IMR-90 (cell line): Measurements from ENCODE around the gene DEAF1. TPM values are rescaled to one million over a fixed set of nuclear protein-coding genes. Genes with fewer than 3 reads are reported as not detected.

ENCODE experiments used
- ATAC-seq: fragments of 200-7000 bp; cut with Tn5 transposase; 2 replicates; pipeline ENCODE4 v1.9.1; 2020; ENCODE audit warnings: low read depth, mild to moderate bottlenecking, moderate library complexity
- BruUV-seq: library from RNA; stranded (reverse); fragments of 400-500 nt; replicated peaks from 2 replicates; lab custom pipeline; 2021; lab: Mats Ljungman, UMichigan
- CTCF ChIA-PET: fragments of 300-600 bp; formaldehyde crosslinking; extraction: SDS; loops from one replicate; lab custom pipeline; 2021; ENCODE audit warnings: antibody characterized with exemption; lab: Yijun Ruan, JAX
- POLR2A ChIA-PET: fragments of 300-600 bp; sonication (Branson Sonifier 250); formaldehyde crosslinking; loops from one replicate; lab custom pipeline; 2022; ENCODE audit warnings: antibody characterized with exemption; ENCODE audit not compliant: unreplicated experiment; lab: Charles Lee
- DNase-seq: peaks from one replicate; pipeline ENCODE4 v3.0.0; 2013
- H2AFZ ChIP-seq: replicated peaks from 2 replicates; pipeline ENCODE3; 2013; ENCODE audit warnings: low read length, mild to moderate bottlenecking; ENCODE audit not compliant: poor library complexity
- H2AK5ac ChIP-seq: 2 replicates; pipeline ENCODE4 v1.6.1; 2013; ENCODE audit warnings: low read depth, low read length, inconsistent platforms
- H2AK9ac ChIP-seq: replicated peaks from 2 replicates; pipeline ENCODE3; 2013; ENCODE audit warnings: mild to moderate bottlenecking, low read depth, low read length, moderate library complexity; ENCODE audit not compliant: poor library complexity
- H2BK120ac ChIP-seq: 2 replicates; pipeline ENCODE4 v1.6.1; 2013; ENCODE audit warnings: low read depth, low read length, inconsistent platforms
- H2BK15ac ChIP-seq: 3 replicates; pipeline ENCODE4 v1.6.1; 2013; ENCODE audit warnings: low read depth, low read length, inconsistent platforms
- H2BK20ac ChIP-seq: 2 replicates; pipeline ENCODE4 v1.6.1; 2013; ENCODE audit warnings: low read depth, mild to moderate bottlenecking, inconsistent platforms, low read length, moderate library complexity
- H2BK5ac ChIP-seq: 2 replicates; pipeline ENCODE4 v1.6.1; 2013; ENCODE audit warnings: mild to moderate bottlenecking, low read depth, low read length, inconsistent platforms; ENCODE audit not compliant: poor library complexity, severe bottlenecking
- H3K14ac ChIP-seq: replicated peaks from 2 replicates; pipeline ENCODE4 v1.6.1; 2013; ENCODE audit warnings: low read depth, low read length, inconsistent platforms
- H3K18ac ChIP-seq: 2 replicates; pipeline ENCODE4 v1.6.1; 2013; ENCODE audit warnings: low read depth, low read length, control low read depth
- H3K23ac ChIP-seq: 2 replicates; pipeline ENCODE4 v1.6.1; 2013; ENCODE audit warnings: low read depth, low read length, inconsistent platforms
- H3K27ac ChIP-seq: 2 replicates; pipeline ENCODE4 v1.5.1; 2013; ENCODE audit warnings: mild to moderate bottlenecking, control low read depth, low read length; ENCODE audit not compliant: insufficient read depth
- H3K27me3 ChIP-seq: 2 replicates; pipeline ENCODE4 v1.6.1; 2013; ENCODE audit warnings: low read length; ENCODE audit not compliant: control insufficient read depth, insufficient read depth
- H3K36me3 ChIP-seq: 2 replicates; pipeline ENCODE4 v1.6.1; 2013; ENCODE audit warnings: low read length, mixed read lengths; ENCODE audit not compliant: control insufficient read depth, insufficient read depth
- H3K4ac ChIP-seq: 2 replicates; pipeline ENCODE4 v1.6.1; 2013; ENCODE audit warnings: low read depth, low read length, inconsistent platforms
- H3K4me1 ChIP-seq: 2 replicates; pipeline ENCODE4 v1.6.1; 2013; ENCODE audit warnings: low read length, mixed read lengths; ENCODE audit not compliant: control insufficient read depth, insufficient read depth
- H3K4me2 ChIP-seq: 2 replicates; pipeline ENCODE4 v1.6.1; 2013; ENCODE audit warnings: low read depth, mild to moderate bottlenecking, control low read depth, low read length, moderate library complexity
- H3K4me3 ChIP-seq: 2 replicates; pipeline ENCODE4 v1.5.1; 2013; ENCODE audit warnings: low read depth, mild to moderate bottlenecking, control low read depth, low read length, moderate library complexity; ENCODE audit not compliant: insufficient read depth
- H3K56ac ChIP-seq: 2 replicates; pipeline ENCODE4 v1.6.1; 2013; ENCODE audit warnings: low read length, inconsistent platforms; ENCODE audit not compliant: insufficient read depth; ENCODE audit errors: extremely low read depth
- H3K79me1 ChIP-seq, 2 experiments: 2 replicates each; pipeline ENCODE4 v1.6.1; 2013; ENCODE audit warnings: low read length in 2 of 2, inconsistent platforms in 1 of 2, low read depth in 1 of 2
- H3K9ac ChIP-seq: 2 replicates; pipeline ENCODE4 v1.6.1; 2013; ENCODE audit warnings: low read depth, low read length, control low read depth
- H3K9me1 ChIP-seq: 2 replicates; pipeline ENCODE4 v1.6.1; 2013; ENCODE audit warnings: low read length, inconsistent platforms; ENCODE audit not compliant: insufficient read depth
- H3K9me3 ChIP-seq: 2 replicates; pipeline ENCODE4 v1.6.1; 2013; ENCODE audit warnings: low read length; ENCODE audit not compliant: control insufficient read depth, insufficient read depth
- H4K20me1 ChIP-seq: 2 replicates; pipeline ENCODE4 v1.6.1; 2013; ENCODE audit warnings: low read length, inconsistent platforms; ENCODE audit not compliant: insufficient read depth
- H4K5ac ChIP-seq: 2 replicates; pipeline ENCODE4 v1.6.1; 2013; ENCODE audit warnings: mild to moderate bottlenecking, low read depth, low read length, control low read depth
- H4K8ac ChIP-seq, 2 experiments: 2 replicates each; pipeline ENCODE4 v1.6.1; 2013; ENCODE audit warnings: low read depth in 2 of 2, low read length in 2 of 2, control low read depth in 1 of 2, inconsistent platforms in 1 of 2
- H4K91ac ChIP-seq: 2 replicates; pipeline ENCODE4 v1.6.1; 2013; ENCODE audit warnings: low read depth, low read length, inconsistent platforms; ENCODE audit not compliant: insufficient read depth
- MXI1 ChIP-seq: IDR thresholded peaks from 2 replicates; pipeline ENCODE4 v1.6.1; 2012; ENCODE audit warnings: low read depth, mild to moderate bottlenecking, low read length, moderate library complexity, borderline replicate concordance
- WGBS, 2 experiments: methylation state at CpG; one replicate each; pipeline versions ENCODE4 v1.1.5 to v1.1.7; 2013; ENCODE audit warnings: missing lambda C conversion rate in 2 of 2; ENCODE audit not compliant: insufficient read length in 1 of 2; ENCODE audit errors: extremely low coverage in 2 of 2; 5-methylcytosine and 5-hydroxymethylcytosine counted together
- dilution Hi-C: fragments of 300-500 bp; cut with HindIII; formaldehyde crosslinking; loops from one replicate; pipeline ENCODE4 v1.14.3; 2018; ENCODE audit warnings: low sequenced_read_pairs; ENCODE audit not compliant: unreplicated experiment
- in situ Hi-C: fragments of 300-500 bp; cut with MboI; formaldehyde crosslinking; loops from 3 replicates; pipeline ENCODE4 v1.14.3; 2019; ENCODE audit warnings: low sequenced_read_pairs, inconsistent platforms, mixed read lengths
- intact Hi-C: fragments of 100-400 bp; cut with micrococcal nuclease; formaldehyde crosslinking; loops from 2 replicates; pipeline ENCODE4 v1.10.0; 2022
- polyA plus RNA-seq, 3 experiments: library from polyadenylated mRNA; depleted of rRNA; stranded (reverse); fragments of >200 nt; gene quantifications; 2 replicates each; pipeline ENCODE4 v1.2.3, GENCODE V29; 2012; ENCODE audit warnings: low replicate concordance in 1 of 3
- total RNA-seq: library from RNA; depleted of rRNA; stranded (reverse); fragments of >200 nt; gene quantifications from 2 replicates; pipeline ENCODE4 v1.2.3, GENCODE V29; 2012

DEAF1 gene
- total and polyA plus RNA-seq, 2 of the 4 experiments (the other 2 are of a cell fraction): 22.9 to 31.6 TPM

DNA sequence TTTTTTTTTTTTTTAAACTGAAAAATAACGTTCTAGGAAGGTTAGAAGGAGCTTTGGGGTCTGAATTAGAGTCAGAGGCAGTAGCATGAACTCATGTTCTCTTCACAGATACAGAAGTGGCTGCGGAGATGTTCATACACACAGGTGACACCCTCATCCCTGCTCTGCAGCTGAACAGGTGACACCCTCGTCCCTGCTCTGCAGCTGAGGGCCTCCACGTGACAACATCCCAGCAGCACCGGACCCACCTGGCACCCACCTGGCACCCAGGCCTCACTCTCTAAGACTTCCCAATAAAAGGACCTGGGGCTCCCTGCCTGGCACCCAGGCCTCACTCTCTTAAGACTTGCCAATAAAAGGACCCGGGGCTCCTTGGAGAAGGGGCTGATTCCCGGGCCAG is 38.2 kb downstream of the DEAF1 start:
- no peak overlapping the region for H2BK15ac ChIP-seq
- POLR2A ChIA-PET: no interaction called here
- WGBS, 2 experiments: 73% methylated on average over 2 of the region's 7 CpGs; no CpG with 5 or more reads in 1 of the 2 experiments

More for the DNA sequence above, 38.2 kb downstream of the DEAF1 start:
- ATAC-seq (no peak), DNase-seq (no peak)
- Histone ChIP-seq H3K4me2 (no peak overlapping the region), H2BK20ac (no peak overlapping the region), H4K5ac (no peak overlapping the region), H4K91ac (no peak overlapping the region), H3K36me3 (peaks cover 22% of the 10 kb centered on the region), H3K9me1 (no peaks in the 10 kb centered on the region), H3K14ac (no peak overlapping the region), H3K18ac (no peak overlapping the region), H2BK120ac (no peak overlapping the region), H2AFZ (no peak overlapping the region), H3K27ac (no peak overlapping the region), H3K23ac (no peak overlapping the region), H4K20me1 (peaks cover 3% of the 10 kb centered on the region; the same call in 1 of the 2 replicates), H3K56ac (no peak overlapping the region), H2AK5ac (no peak overlapping the region), H3K9me3 (no peaks in the 10 kb centered on the region), H3K27me3 (no peaks in the 10 kb centered on the region), H3K79me1 (peaks cover 0 to 2% of the 10 kb centered on the region in 2 experiments; a peak in 1 of 4 replicates), H3K9ac (no peak overlapping the region), H3K4me1 (no peaks in the 10 kb centered on the region), H3K4ac (no peak overlapping the region), H2AK9ac (peak overlapping the region; percentile 25), H3K4me3 (no peak overlapping the region), H2BK5ac (no peak overlapping the region), H4K8ac (no peak overlapping the region)
- TF ChIP-seq MXI1: no peak
- CTCF ChIA-PET: no interaction called here
- no TSS peak for BruUV-seq
- intact Hi-C loops: no loop called here
- in situ Hi-C loops: no loop called here
- dilution Hi-C loops: no loop called here
